Keratinocyte (primary cell): Measurements from ENCODE around the gene ELMO3. TPM values are rescaled to one million over a fixed set of nuclear protein-coding genes. Genes with fewer than 3 reads are reported as not detected.

ENCODE experiments used
- DNase-seq: peaks from one replicate; pipeline ENCODE4 v3.0.0-alpha.2; 2011; ENCODE audit warnings: low read depth, missing footprints, low spot score
- FAIRE-seq: peaks from 2 replicates; lab custom pipeline; 2011; peaks lifted over from hg19 to GRCh38; lab: Jason Lieb, UNC
- H2AFZ ChIP-seq: 2 replicates; pipeline ENCODE4 v1.6.0; 2012; ENCODE audit warnings: low read length, control low read depth, inconsistent platforms; ENCODE audit not compliant: control insufficient read depth
- H3K27ac ChIP-seq: 2 replicates; pipeline ENCODE4 v1.5.1; 2011; ENCODE audit warnings: low read length; ENCODE audit not compliant: control insufficient read depth, insufficient read depth
- H3K27me3 ChIP-seq: 3 replicates; pipeline ENCODE4 v1.6.0; 2011; ENCODE audit warnings: low read length; ENCODE audit not compliant: control insufficient read depth, insufficient read depth; ENCODE audit errors: extremely low read depth
- H3K36me3 ChIP-seq, 2 experiments: 2 replicates in 1 of 2; 3 replicates in 1 of 2; pipeline ENCODE4 v1.5.1; 2011; ENCODE audit warnings: low read length in 2 of 2, mild to moderate bottlenecking in 1 of 2; ENCODE audit not compliant: control insufficient read depth in 2 of 2, insufficient read depth in 2 of 2; ENCODE audit errors: extremely low read depth in 1 of 2
- H3K4me1 ChIP-seq: 3 replicates; pipeline ENCODE4 v1.5.1; 2011; ENCODE audit warnings: low read length; ENCODE audit not compliant: control insufficient read depth, insufficient read depth; ENCODE audit errors: extremely low read depth
- H3K4me2 ChIP-seq: 3 replicates; pipeline ENCODE4 v1.6.0; 2011; ENCODE audit warnings: low read depth, low read length; ENCODE audit not compliant: control insufficient read depth, insufficient read depth; ENCODE audit errors: extremely low read depth
- H3K4me3 ChIP-seq, 3 experiments: fragments of 200-600 bp in 1 of 3; sonication (generic) in 1 of 3; 2 replicates in 2 of 3; 3 replicates in 1 of 3; pipeline ENCODE4 v1.5.1; 2011 to 2016; ENCODE audit warnings: low read length in 3 of 3, mild to moderate bottlenecking in 3 of 3, control low read depth in 2 of 3, inconsistent platforms in 1 of 3, low read depth in 1 of 3, mixed read lengths in 1 of 3, mixed run types in 1 of 3, moderate library complexity in 1 of 3; ENCODE audit not compliant: control insufficient read depth in 2 of 3, insufficient read depth in 2 of 3; ENCODE audit errors: extremely low read depth in 1 of 3
- H3K79me2 ChIP-seq: 2 replicates; pipeline ENCODE4 v1.6.0; 2012; ENCODE audit warnings: low read length; ENCODE audit not compliant: control insufficient read depth, insufficient read depth
- H3K9ac ChIP-seq: 3 replicates; pipeline ENCODE4 v1.6.0; 2011; ENCODE audit warnings: low read length; ENCODE audit not compliant: control insufficient read depth, insufficient read depth; ENCODE audit errors: extremely low read depth
- H3K9me1 ChIP-seq: 3 replicates; pipeline ENCODE4 v1.6.0; 2011; ENCODE audit warnings: low read length; ENCODE audit not compliant: control insufficient read depth, insufficient read depth; ENCODE audit errors: extremely low read depth
- H3K9me3 ChIP-seq: 2 replicates; pipeline ENCODE4 v1.5.1; 2012; ENCODE audit warnings: low read depth, low read length; ENCODE audit not compliant: control insufficient read depth
- H4K20me1 ChIP-seq: 3 replicates; pipeline ENCODE4 v1.6.0; 2011; ENCODE audit warnings: low read length; ENCODE audit not compliant: control insufficient read depth, insufficient read depth; ENCODE audit errors: extremely low read depth
- CTCF ChIP-seq, 3 experiments: IDR thresholded peaks in 1 of 3; conservative IDR thresholded peaks in 1 of 3; optimal IDR thresholded peaks in 1 of 3; 2 replicates in 2 of 3; 3 replicates in 1 of 3; pipeline versions ENCODE3 to v1.5.1; 2011; ENCODE audit warnings: low read length in 3 of 3, mild to moderate bottlenecking in 3 of 3, moderate library complexity in 2 of 3, control low read depth in 1 of 3, inconsistent platforms in 1 of 3; ENCODE audit not compliant: insufficient read depth in 2 of 3; ENCODE audit errors: extremely low read depth in 1 of 3
- EZH2 ChIP-seq: IDR thresholded peaks from one replicate; pipeline ENCODE4 v1.6.1; 2012; ENCODE audit warnings: inconsistent platforms, mild to moderate bottlenecking, low read length, moderate library complexity
- dilution Hi-C: fragments of 300-500 bp; cut with MboI; formaldehyde crosslinking; loops from one replicate; pipeline ENCODE4 v1.7.0; 2020; ENCODE audit warnings: low sequenced_read_pairs; ENCODE audit not compliant: extremely low pct_ligation_motif_present
- polyA plus RNA-seq, 5 experiments: library from polyadenylated mRNA; depleted of rRNA in 3 of 5; stranded (reverse) in 3 of 5; stranded (forward) in 1 of 5; unstranded in 1 of 5; fragments of >200 nt; gene quantifications; 1 replicate in 1 of 5; 2 replicates in 3 of 5; 3 replicates in 1 of 5; pipeline versions ENCODE4 v1.2.1 to v1.2.3, GENCODE V29; 2011 to 2012; ENCODE audit warnings: missing spikeins in 2 of 5, low read depth in 1 of 5, low replicate concordance in 1 of 5

Gene ELMO3
- polyA plus RNA-seq, 1 donor (not counting 4 experiments of a cell fraction or from before 2014, with no cell fraction given) = 21.0 TPM

DNA sequence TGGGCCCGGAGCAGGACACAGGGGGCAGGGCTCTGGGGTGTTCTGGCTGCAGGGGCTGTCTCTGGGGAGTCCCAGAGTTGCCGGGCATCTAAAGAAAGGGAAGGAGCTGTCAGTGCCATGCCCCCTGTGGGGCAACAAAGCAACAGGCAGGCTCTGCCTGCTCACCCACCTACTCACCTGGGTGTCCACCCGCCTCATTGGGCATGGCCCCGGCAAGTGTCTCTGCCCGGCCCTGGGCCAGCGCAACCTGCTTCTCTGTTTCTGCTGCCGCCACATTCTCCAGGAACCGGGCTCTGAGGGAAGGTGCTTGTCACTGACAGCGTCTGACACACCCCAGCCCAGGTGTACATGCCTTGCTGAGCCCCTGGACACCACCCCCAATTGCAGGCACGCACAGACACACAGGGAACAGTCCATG, 35.3 kb downstream of the ELMO3 start:
- Histone ChIP-seq H3K4me2 (no peak overlapping the region), H4K20me1 (no peaks in the 10 kb centered on the region), H3K27ac (no peak overlapping the region), H3K4me3 (no peak overlapping the region), H3K79me2 (peaks cover 7% of the 10 kb centered on the region), H3K4me1 (peaks cover 11% of the 10 kb centered on the region), H3K9ac (no peak overlapping the region), H3K27me3 (no peaks in the 10 kb centered on the region), H3K9me1 (no peaks in the 10 kb centered on the region), H2AFZ (no peak overlapping the region), H3K36me3 (peaks cover 38 to 47% of the 10 kb centered on the region in 2 experiments), H3K9me3 (no peaks in the 10 kb centered on the region)
- DNase-seq = no peak
- no peak for FAIRE-seq
- TF ChIP-seq EZH2 (no peak), CTCF (optimal IDR thresholded peaks at IDR 0.05 in 1 of 3, IDR thresholded peaks at IDR 0.05 in 1 of 3, conservative IDR thresholded peaks at IDR 0.05 in 1 of 3; ENCODE audit: extremely low read depth in 1 of 3, insufficient read depth in 2 of 3, low read length in 3 of 3) (no peak)
- dilution Hi-C loops = no loop called here

DNA sequence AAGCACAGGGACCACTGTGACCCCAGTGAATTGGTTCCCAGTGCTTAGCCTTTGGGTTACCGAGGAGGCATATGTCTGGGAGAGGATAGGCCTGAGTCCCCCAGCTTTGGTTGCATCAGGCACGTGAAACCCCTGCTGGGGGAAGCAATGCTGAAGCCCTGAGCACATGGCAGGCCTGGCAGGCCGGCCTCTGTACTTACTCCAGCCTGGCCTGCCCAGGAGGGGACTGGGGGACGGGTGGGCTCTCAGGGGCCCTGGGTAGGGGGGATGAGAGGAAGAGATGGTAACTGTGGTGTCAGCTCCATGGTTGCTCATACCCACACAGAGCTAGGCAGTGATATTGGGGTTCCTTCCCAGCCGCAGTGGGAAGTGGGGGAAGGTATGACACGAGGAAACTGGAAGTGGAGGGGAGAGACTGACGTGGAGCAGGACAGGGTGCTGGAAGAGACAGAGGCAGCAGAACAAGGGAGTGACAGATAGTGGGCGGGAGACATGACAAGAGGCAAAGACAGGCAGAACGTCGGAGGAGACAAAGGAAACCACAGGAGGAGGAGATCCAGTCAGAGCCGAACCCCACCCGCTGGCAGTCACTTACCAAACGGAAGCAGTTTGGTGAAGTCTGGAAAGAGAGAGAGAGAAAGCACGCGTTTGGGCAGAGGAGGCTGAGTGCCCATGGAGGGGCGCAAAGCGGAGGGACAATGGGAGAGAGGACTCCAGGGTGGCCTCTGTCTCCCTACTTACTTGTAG, 37.1 kb downstream of the ELMO3 start:
- Histone ChIP-seq H3K27ac (peak overlapping the region; percentile 70), H4K20me1 (no peaks in the 10 kb centered on the region), H3K4me2 (peak overlapping the region; percentile 79), H3K36me3 (peaks cover 36 to 38% of the 10 kb centered on the region in 2 experiments), H2AFZ (peak overlapping the region; percentile 29), H3K4me3 (peak overlapping the region; percentile 7 to 49 (median 47)), H3K9me3 (no peaks in the 10 kb centered on the region), H3K4me1 (peaks cover 18% of the 10 kb centered on the region), H3K9me1 (no peaks in the 10 kb centered on the region), H3K79me2 (peaks cover 10% of the 10 kb centered on the region), H3K27me3 (no peaks in the 10 kb centered on the region), H3K9ac (peak overlapping the region; percentile 46)
- dilution Hi-C loops = no loop called here
- FAIRE-seq = peak; percentile 86
- DNase-seq = no peak
- TF ChIP-seq EZH2 = no peak
- no peak for TF ChIP-seq CTCF (optimal IDR thresholded peaks at IDR 0.05 in 1 of 3, IDR thresholded peaks at IDR 0.05 in 1 of 3, conservative IDR thresholded peaks at IDR 0.05 in 1 of 3; ENCODE audit: extremely low read depth in 1 of 3, insufficient read depth in 2 of 3, low read length in 3 of 3)
